GM19438 (cell line): Measurements from ENCODE around the gene PIK3CD.
"Not testable (repeated sequence)": the region's sequence is repeated elsewhere in the genome, so short reads cannot be mapped to it uniquely, and the experiment has no call there.

ENCODE experiments used
- ATAC-seq: cut with Tn5 transposase; IDR thresholded peaks from one replicate; pipeline ENCODE4 v1.9.1; 2021; ENCODE audit warnings: low read depth; ENCODE audit not compliant: unreplicated experiment

The PIK3CD gene

GRCh38 chr1:9761855-9762254 lies 110.3 kb downstream of the PIK3CD start:
- ATAC-seq, result no peak

GRCh38 chr1:9762446-9762845 lies 110.9 kb downstream of the PIK3CD start:
- ATAC-seq, result not testable (repeated sequence)

GRCh38 chr1:9763914-9764313 lies 112.4 kb downstream of the PIK3CD start:
- ATAC-seq, result no peak

GRCh38 chr1:9764550-9764949 lies 113.0 kb downstream of the PIK3CD start:
- ATAC-seq, result no peak

- no peak for ATAC-seq
Observed at GRCh38 chr1:9766759-9767442, 115.4 kb downstream of the PIK3CD start.

- no peak for ATAC-seq
Observed at GRCh38 chr1:9767964-9768668, 116.6 kb downstream of the PIK3CD start.

GRCh38 chr1:9768983-9769382 lies 117.5 kb downstream of the PIK3CD start:
- ATAC-seq, result no peak

GRCh38 chr1:9770298-9770697 lies 118.8 kb downstream of the PIK3CD start:
- ATAC-seq, result no peak

- ATAC-seq, result no peak
Observed at GRCh38 chr1:9774712-9775679, 123.5 kb downstream of the PIK3CD start.

- ATAC-seq, result no peak
Observed at GRCh38 chr1:9776685-9777084, 125.2 kb downstream of the PIK3CD start.
